SU-DHL-6 (cell line): ENCODE data around the gene RPL18.

ENCODE experiments used
- H2AFZ ChIP-seq: fragments of 200-600 bp; sonication (generic); 2 replicates; pipeline ENCODE4 v1.6.1; 2014; ENCODE audit warnings: low read depth, mild to moderate bottlenecking, moderate library complexity, mixed read lengths, antibody characterized with exemption, low read length; ENCODE audit not compliant: severe bottlenecking
- H3F3A ChIP-seq: fragments of 200-600 bp; shearing (Covaris generic); 2 replicates; pipeline ENCODE4 v1.6.0; 2016; ENCODE audit warnings: antibody characterized with exemption, mild to moderate bottlenecking; ENCODE audit not compliant: insufficient read depth
- H3K27ac ChIP-seq: fragments of 200-600 bp; sonication (generic); 2 replicates; pipeline ENCODE4 v1.5.1; 2016; ENCODE audit warnings: low read depth, mild to moderate bottlenecking, low read length, moderate library complexity, mixed read lengths
- H3K27me3 ChIP-seq: fragments of 200-600 bp; sonication (generic), shearing (Covaris generic); 2 replicates; pipeline ENCODE4 v1.6.0; 2014; ENCODE audit warnings: mild to moderate bottlenecking, low read length
- H3K36me3 ChIP-seq: fragments of 200-600 bp; sonication (generic); 2 replicates; pipeline ENCODE4 v1.6.1; 2014; ENCODE audit warnings: mild to moderate bottlenecking, low read length, mixed read lengths
- H3K4me2 ChIP-seq: fragments of 300-600, 200-600 bp; shearing (Covaris generic), sonication (generic); 2 replicates; pipeline ENCODE4 v1.6.0; 2014; ENCODE audit warnings: low read length, low read depth, mild to moderate bottlenecking; ENCODE audit not compliant: poor library complexity, severe bottlenecking
- H3K4me3 ChIP-seq: fragments of 200-600 bp; sonication (generic); 2 replicates; pipeline ENCODE4 v1.5.1; 2014; ENCODE audit warnings: antibody characterized with exemption, low read length, mild to moderate bottlenecking, mixed read lengths; ENCODE audit not compliant: insufficient read depth, poor library complexity, severe bottlenecking
- H3K79me2 ChIP-seq: fragments of 200-600 bp; sonication (generic); 2 replicates; pipeline ENCODE4 v1.6.1; 2014; ENCODE audit warnings: mild to moderate bottlenecking, low read length, moderate library complexity; ENCODE audit not compliant: insufficient read depth
- H3K9ac ChIP-seq: fragments of 200-600 bp; sonication (generic); 2 replicates; pipeline ENCODE4 v1.7.0; 2014; ENCODE audit warnings: mild to moderate bottlenecking, low read length
- H3K9me2 ChIP-seq: fragments of 200-600 bp; sonication (generic); replicated peaks from 2 replicates; pipeline ENCODE4 v1.6.1; 2014; ENCODE audit warnings: low read length; ENCODE audit not compliant: insufficient read depth
- H3K9me3 ChIP-seq: fragments of 200-600 bp; sonication (generic); 2 replicates; pipeline ENCODE4 v1.6.1; 2014; ENCODE audit warnings: low read length, mixed read lengths; ENCODE audit not compliant: insufficient read depth
- H4K20me1 ChIP-seq: fragments of 200-600 bp; sonication (generic); 2 replicates; pipeline ENCODE4 v1.6.1; 2014; ENCODE audit warnings: low read depth, mild to moderate bottlenecking, antibody characterized with exemption, low read length, moderate library complexity, mixed read lengths
- CTCF ChIP-seq: fragments of 200-600 bp; sonication (generic); IDR thresholded peaks from one replicate; pipeline ENCODE4 v1.5.1; 2017; ENCODE audit warnings: antibody characterized with exemption, mild to moderate bottlenecking, low read length, moderate library complexity; ENCODE audit not compliant: insufficient read depth, poor library complexity, severe bottlenecking
- EZH2phosphoT487 ChIP-seq: fragments of 200-600 bp; sonication (generic), shearing (Covaris generic); conservative IDR thresholded peaks from 2 replicates; pipeline ENCODE4 v1.6.1; 2018; ENCODE audit warnings: mild to moderate bottlenecking, antibody characterized with exemption, low read length, moderate library complexity, mixed read lengths

Gene RPL18

GRCh38 chr19:48596237-48596636 is 22.7 kb downstream of the RPL18 start:
- H3K36me3 ChIP-seq, result no peaks in the 10 kb centered on the region
- no peaks in the 10 kb centered on the region for H4K20me1 ChIP-seq
- H3K9ac ChIP-seq, result no peak overlapping the region
- H3K27me3 ChIP-seq, result no peaks in the 10 kb centered on the region
- H3K27ac ChIP-seq, result no peak overlapping the region
- TF ChIP-seq CTCF (no peak), EZH2phosphoT487 (no peak)
- no peaks in the 10 kb centered on the region for H3K79me2 ChIP-seq
- no peaks in the 10 kb centered on the region for H3K9me2 ChIP-seq
- H3K4me3 ChIP-seq, result no peak overlapping the region
- no peaks in the 10 kb centered on the region for H3K9me3 ChIP-seq
- no peak overlapping the region for H3K4me2 ChIP-seq
- H3F3A ChIP-seq, result no peaks in the 10 kb centered on the region
- no peak overlapping the region for H2AFZ ChIP-seq

- H3F3A ChIP-seq, result no peaks in the 10 kb centered on the region
- no peaks in the 10 kb centered on the region for H3K9me3 ChIP-seq
- TF ChIP-seq EZH2phosphoT487, result no peak
- TF ChIP-seq CTCF, result no peak
- no peak overlapping the region for H3K4me3 ChIP-seq
- H3K79me2 ChIP-seq, result no peaks in the 10 kb centered on the region
- H3K9ac ChIP-seq, result no peak overlapping the region
- H2AFZ ChIP-seq, result no peak overlapping the region
- no peaks in the 10 kb centered on the region for H3K27me3 ChIP-seq
- no peaks in the 10 kb centered on the region for H4K20me1 ChIP-seq
- no peaks in the 10 kb centered on the region for H3K9me2 ChIP-seq
- H3K27ac ChIP-seq, result no peak overlapping the region
- H3K36me3 ChIP-seq, result no peaks in the 10 kb centered on the region
- H3K4me2 ChIP-seq, result no peak overlapping the region
Measured at GRCh38 chr19:48595833-48596232, 23.1 kb downstream of the RPL18 start.

- H4K20me1 ChIP-seq, result no peaks in the 10 kb centered on the region
Measured at GRCh38 chr19:48595171-48595570, 23.8 kb downstream of the RPL18 start.

More at GRCh38 chr19:48595171-48595570, 23.8 kb downstream of the RPL18 start:
- Histone ChIP-seq H3K27ac (no peak overlapping the region), H3K9ac (no peak overlapping the region), H3K4me3 (no peak overlapping the region), H3F3A (no peaks in the 10 kb centered on the region), H3K36me3 (no peaks in the 10 kb centered on the region), H3K9me3 (no peaks in the 10 kb centered on the region), H3K4me2 (no peak overlapping the region), H2AFZ (no peak overlapping the region), H3K9me2 (no peaks in the 10 kb centered on the region), H3K79me2 (no peaks in the 10 kb centered on the region), H3K27me3 (no peaks in the 10 kb centered on the region)
- no peak for TF ChIP-seq EZH2phosphoT487
- no peak for TF ChIP-seq CTCF
